GM23338 (cell line): ENCODE data around the gene HOXA3. TPM values are rescaled to one million over a fixed set of nuclear protein-coding genes. Genes with fewer than 3 reads are reported as not detected.

Source experiments
- ATAC-seq: fragments of 200-7000 bp; cut with Tn5 transposase; 3 replicates; pipeline ENCODE4 v1.9.1; 2020
- DNase-seq: peaks from one replicate; pipeline ENCODE4 v3.0.0-alpha.2; 2015; ENCODE audit warnings: low spot score
- H2AFZ ChIP-seq: fragments of 200-600 bp; sonication (generic); 2 replicates; pipeline ENCODE4 v1.8.0; 2016; ENCODE audit warnings: antibody characterized with exemption, mild to moderate bottlenecking, moderate library complexity
- H3F3A ChIP-seq: fragments of 200-600 bp; sonication (generic); replicated peaks from 2 replicates; pipeline ENCODE4 v1.8.0; 2017; ENCODE audit warnings: antibody characterized with exemption, mixed run types, low read depth
- H3K27ac ChIP-seq: fragments of 200-600 bp; sonication (generic); 2 replicates; pipeline ENCODE4 v1.6.1; 2016; ENCODE audit warnings: low read depth
- H3K27me3 ChIP-seq: fragments of 200-600 bp; sonication (generic); 2 replicates; pipeline ENCODE4 v1.8.0; 2016; ENCODE audit warnings: mild to moderate bottlenecking, mixed run types, moderate library complexity; ENCODE audit not compliant: insufficient read depth
- H3K36me3 ChIP-seq: fragments of 200-600 bp; sonication (generic); 2 replicates; pipeline ENCODE4 v1.8.0; 2016; ENCODE audit warnings: mild to moderate bottlenecking; ENCODE audit not compliant: insufficient read depth
- H3K4me1 ChIP-seq: fragments of 200-600 bp; sonication (generic); 2 replicates; pipeline ENCODE4 v1.8.0; 2016; ENCODE audit warnings: mild to moderate bottlenecking, moderate library complexity; ENCODE audit not compliant: insufficient read depth
- H3K4me2 ChIP-seq: fragments of 200-600 bp; sonication (generic); 2 replicates; pipeline ENCODE4 v1.7.1; 2017; ENCODE audit warnings: mixed run types
- H3K4me3 ChIP-seq: fragments of 200-600 bp; sonication (generic); 2 replicates; pipeline ENCODE4 v1.6.1; 2016; ENCODE audit warnings: mixed run types
- H3K79me2 ChIP-seq: fragments of 200-600 bp; sonication (generic); replicated peaks from 2 replicates; pipeline ENCODE4 v1.8.0; 2017; ENCODE audit warnings: mild to moderate bottlenecking; ENCODE audit not compliant: insufficient read depth
- H3K9me2 ChIP-seq: fragments of 200-600 bp; sonication (generic); 2 replicates; pipeline ENCODE4 v1.8.0; 2017; ENCODE audit not compliant: insufficient read depth
- H4K20me1 ChIP-seq: fragments of 200-600 bp; sonication (generic); replicated peaks from 2 replicates; pipeline ENCODE4 v1.8.0; 2017; ENCODE audit warnings: mild to moderate bottlenecking; ENCODE audit not compliant: insufficient read depth
- H3K27ac Mint-ChIP-seq: 2 replicates; pipeline ENCODE4 v1.8.0; 2020; ENCODE audit warnings: inconsistent platforms, mild to moderate bottlenecking, moderate library complexity, mixed read lengths
- H3K27me3 Mint-ChIP-seq: 3 replicates; pipeline ENCODE4 v1.8.0; 2022; ENCODE audit warnings: low read depth, mild to moderate bottlenecking, moderate library complexity, mixed read lengths, inconsistent platforms; ENCODE audit not compliant: insufficient read depth, poor library complexity
- H3K36me3 Mint-ChIP-seq: 3 replicates; pipeline ENCODE4 v1.8.0; 2021; ENCODE audit warnings: low read depth, mild to moderate bottlenecking, inconsistent platforms, moderate library complexity, mixed read lengths
- H3K4me1 Mint-ChIP-seq: 3 replicates; pipeline ENCODE4 v1.8.0; 2020; ENCODE audit warnings: mild to moderate bottlenecking, inconsistent platforms, mixed read lengths
- H3K4me3 Mint-ChIP-seq: 3 replicates; pipeline ENCODE4 v1.8.0; 2021; ENCODE audit warnings: moderate library complexity, mild to moderate bottlenecking, inconsistent platforms, mixed read lengths
- H3K9me3 Mint-ChIP-seq: 3 replicates; pipeline ENCODE4 v1.8.0; 2020; ENCODE audit warnings: moderate library complexity, mild to moderate bottlenecking, inconsistent platforms, mixed read lengths
- CREB1 ChIP-seq: fragments of 250-450 bp; sonication (Bioruptor Pico); IDR thresholded peaks from 2 replicates; pipeline ENCODE4 v1.5.0; 2020; ENCODE audit warnings: low read depth, mild to moderate bottlenecking, moderate library complexity
- CTCF ChIP-seq, 2 experiments: fragments of 200-600 bp in 1 of 2; sonication (generic) in 1 of 2; conservative IDR thresholded peaks; 2 replicates each; pipeline versions ENCODE4 v1.5.1 to v1.6.1; 2016 to 2017; ENCODE audit warnings: antibody characterized with exemption in 2 of 2, low read depth in 2 of 2, mild to moderate bottlenecking in 2 of 2, moderate library complexity in 1 of 2
- EZH2 ChIP-seq: fragments of 200-600 bp; sonication (generic); IDR thresholded peaks from one replicate; pipeline ENCODE4 v1.8.0; 2017; ENCODE audit warnings: antibody characterized with exemption, mild to moderate bottlenecking, low read depth; ENCODE audit not compliant: unreplicated experiment
- EZH2phosphoT487 ChIP-seq: fragments of 200-600 bp; sonication (generic); IDR thresholded peaks from one replicate; pipeline ENCODE4 v1.8.1; 2018; ENCODE audit warnings: antibody characterized with exemption; ENCODE audit not compliant: unreplicated experiment
- JUNB ChIP-seq: IDR thresholded peaks from one replicate; pipeline ENCODE4 v1.6.1; 2016; ENCODE audit warnings: antibody characterized with exemption; ENCODE audit not compliant: unreplicated experiment
- POLR2AphosphoS5 ChIP-seq: IDR thresholded peaks from 2 replicates; pipeline ENCODE4 v1.6.1; 2016; ENCODE audit warnings: antibody characterized with exemption, low read depth
- ZNF462 ChIP-seq: fragments of 250-450 bp; sonication (Bioruptor Pico); IDR thresholded peaks from 2 replicates; pipeline ENCODE4 v1.5.0; 2020; ENCODE audit warnings: mild to moderate bottlenecking, moderate library complexity
- polyA plus RNA-seq: library from polyadenylated mRNA; unstranded; fragments of >200 nt; fragmentation: Nextera tagmentation; extraction: Ambion mirVana; gene quantifications from 2 replicates; pipeline ENCODE4 v1.2.1, GENCODE V29; 2016
- total RNA-seq: library from RNA; depleted of rRNA; stranded (reverse); fragments of >200 nt; shearing (Covaris generic); gene quantifications from 2 replicates; pipeline ENCODE4 v1.2.3, GENCODE V29; 2014

HOXA3 gene
- total and polyA plus RNA-seq, 2 experiments from 2014 or later: not detected

DNA sequence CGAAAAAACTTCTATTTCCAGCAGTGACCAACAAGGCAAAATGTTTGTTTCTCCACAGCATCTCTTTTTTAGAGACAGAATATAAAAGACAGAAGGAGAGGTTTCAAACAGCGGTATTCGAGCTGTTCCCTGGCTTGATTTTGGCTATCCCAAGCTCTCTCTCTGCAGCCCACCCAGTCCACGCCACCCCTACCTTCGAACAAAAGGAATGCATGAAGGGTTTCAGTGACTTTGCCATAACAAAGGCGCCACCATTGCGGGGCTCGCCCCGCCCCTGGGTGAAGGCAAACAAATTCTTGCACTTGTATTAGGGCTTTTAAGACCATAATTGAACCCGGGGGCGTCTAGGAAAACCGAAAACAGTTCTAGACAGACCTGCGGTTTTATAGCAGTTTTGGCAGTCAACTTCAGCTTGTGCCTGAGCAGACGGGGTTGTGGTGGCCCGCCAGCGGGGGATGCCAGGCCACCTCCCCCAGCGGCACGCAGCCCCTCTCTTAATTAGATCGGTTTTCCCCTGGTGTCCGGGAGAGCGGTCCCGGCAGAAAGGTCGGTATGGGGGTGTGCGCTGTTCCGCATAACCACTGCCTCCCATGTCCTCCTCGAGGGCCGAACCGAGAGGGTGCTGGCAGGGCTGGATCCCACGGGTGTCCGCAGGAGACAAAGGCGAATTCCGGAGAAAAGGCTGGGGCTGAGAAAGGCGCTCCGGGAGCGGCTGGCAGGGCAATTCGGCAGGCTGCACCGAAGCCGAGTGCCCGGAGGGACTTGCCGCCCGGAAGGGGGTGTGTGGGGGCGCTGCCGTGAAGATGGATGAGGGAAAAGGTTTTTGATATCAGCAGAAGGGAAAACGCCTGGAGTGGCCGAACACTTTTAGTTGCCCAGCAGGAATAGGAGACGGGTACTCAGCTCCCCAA, 35.3 kb upstream of the HOXA3 start (continued):
- TF ChIP-seq ZNF462 (CRISPR knock-in tag): no peak

DNA sequence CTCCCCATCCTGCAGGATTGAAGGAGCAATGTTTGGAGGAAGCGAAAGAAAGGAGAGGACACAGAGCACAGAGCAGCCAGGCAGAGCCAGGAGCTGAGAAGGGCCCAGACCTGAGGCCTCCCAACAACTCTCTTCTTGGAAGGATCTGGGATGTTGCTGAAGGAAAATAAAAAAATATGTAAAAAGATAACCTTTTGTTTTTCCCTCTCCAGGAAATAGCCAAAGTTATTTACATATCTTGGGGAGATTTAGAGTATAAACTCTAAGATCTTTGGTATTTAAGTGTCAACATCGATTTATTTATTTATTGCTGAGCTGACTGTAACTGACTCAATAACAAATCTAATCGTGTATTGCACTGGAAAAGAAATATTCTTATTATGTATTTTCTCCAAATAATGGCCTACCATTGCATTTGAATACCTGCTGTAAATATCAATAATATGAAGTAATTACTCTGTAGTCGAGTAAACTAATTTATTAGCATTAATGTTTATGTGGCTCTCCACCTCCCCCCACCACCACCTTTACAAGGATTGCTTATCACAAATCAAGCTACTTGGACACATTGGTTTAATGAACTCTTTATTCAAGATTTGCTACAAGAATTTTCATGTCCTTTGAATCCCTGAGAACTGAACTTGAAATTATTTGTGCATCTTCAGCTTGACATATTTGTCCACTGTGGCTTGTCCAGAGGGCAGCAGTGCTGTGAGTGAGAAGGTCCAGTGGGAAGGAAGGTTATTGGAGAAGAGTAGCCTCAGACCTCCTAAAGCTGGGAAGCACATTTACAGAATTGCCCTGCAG, 34.5 kb upstream of the HOXA3 start:
- Histone ChIP-seq H3K79me2 (no peaks in the 10 kb centered on the region), H3K36me3 (no peaks in the 10 kb centered on the region), H3K4me1 (peaks cover 70% of the 10 kb centered on the region), H3K27ac (no peak overlapping the region), H3F3A (peaks cover 74% of the 10 kb centered on the region), H3K4me3 (peak overlapping the region; percentile 48), H4K20me1 (peaks cover 49% of the 10 kb centered on the region), H3K27me3 (peaks cover 100% of the 10 kb centered on the region), H3K9me2 (no peaks in the 10 kb centered on the region), H3K4me2 (peak overlapping the region; percentile 77), H2AFZ (no peak overlapping the region)
- no peak for DNase-seq
- H3K9me3 Mint-ChIP-seq: peaks cover 4% of the 10 kb centered on the region; the same call in 2 of the 3 replicates
- no peaks in the 10 kb centered on the region for H3K36me3 Mint-ChIP-seq
- ATAC-seq: no peak
- no peak overlapping the region for H3K27ac Mint-ChIP-seq
- peaks cover 38% of the 10 kb centered on the region for H3K4me1 Mint-ChIP-seq
- no peak overlapping the region; the same call in 2 of the 3 replicates for H3K4me3 Mint-ChIP-seq
- H3K27me3 Mint-ChIP-seq: peaks cover 100% of the 10 kb centered on the region
- TF ChIP-seq EZH2: peak; percentile 80
- TF ChIP-seq CTCF (conservative IDR thresholded peaks at IDR 0.05; ENCODE audit: low read depth in 2 of 2): no peak
- TF ChIP-seq EZH2phosphoT487: no peak
- no peak for TF ChIP-seq JUNB
- TF ChIP-seq CREB1 (CRISPR knock-in tag): no peak
- no peak for TF ChIP-seq POLR2AphosphoS5
